ENCODE results near the gene RUVBL1. TPM values are rescaled to one million over a fixed set of nuclear protein-coding genes. Genes with fewer than 3 reads are reported as not detected.

RUVBL1 gene
- total RNA-seq, 1 donor from 2014 or later, result 68.7 TPM

GRCh38 chr3:128145279-128145678 lies 21.7 kb upstream of the RUVBL1 start:
- Histone ChIP-seq H3K36me3 (ENCODE audit: control insufficient read depth, insufficient read depth, low read length) (no peaks in the 10 kb centered on the region), H3K27me3 (ENCODE audit: control insufficient read depth, insufficient read depth, low read length) (peaks cover 3% of the 10 kb centered on the region), H3K4me3 (ENCODE audit: low read depth, low read length) (no peak overlapping the region)
- DNase-seq (ENCODE audit: low read depth), result no peak
- TF ChIP-seq CTCF (IDR thresholded peaks at IDR 0.05; ENCODE audit: insufficient read depth, low read length, poor library complexity, severe bottlenecking), result no peak

- TF ChIP-seq CTCF (IDR thresholded peaks at IDR 0.05; ENCODE audit: insufficient read depth, low read length, poor library complexity, severe bottlenecking), result no peak
- Histone ChIP-seq H3K4me3 (ENCODE audit: low read depth, low read length) (no peak overlapping the region), H3K36me3 (ENCODE audit: control insufficient read depth, insufficient read depth, low read length) (no peaks in the 10 kb centered on the region), H3K27me3 (ENCODE audit: control insufficient read depth, insufficient read depth, low read length) (peaks cover 3% of the 10 kb centered on the region)
- DNase-seq (ENCODE audit: low read depth), result no peak
Measured at GRCh38 chr3:128144512-128145187, 21.0 kb upstream of the RUVBL1 start.

- peaks cover 3% of the 10 kb centered on the region for H3K27me3 ChIP-seq (ENCODE audit: control insufficient read depth, insufficient read depth, low read length)
- no peaks in the 10 kb centered on the region for H3K36me3 ChIP-seq (ENCODE audit: control insufficient read depth, insufficient read depth, low read length)
- no peak overlapping the region for H3K4me3 ChIP-seq (ENCODE audit: low read depth, low read length)
- no peak for TF ChIP-seq CTCF (IDR thresholded peaks at IDR 0.05; ENCODE audit: insufficient read depth, low read length, poor library complexity, severe bottlenecking)
- no peak for DNase-seq (ENCODE audit: low read depth)
Measured at GRCh38 chr3:128143496-128143895, 19.9 kb upstream of the RUVBL1 start.

- Histone ChIP-seq H3K27me3 (ENCODE audit: control insufficient read depth, insufficient read depth, low read length) (no peaks in the 10 kb centered on the region), H3K4me3 (ENCODE audit: low read depth, low read length) (no peak overlapping the region), H3K36me3 (ENCODE audit: control insufficient read depth, insufficient read depth, low read length) (no peaks in the 10 kb centered on the region)
- TF ChIP-seq CTCF (IDR thresholded peaks at IDR 0.05; ENCODE audit: insufficient read depth, low read length, poor library complexity, severe bottlenecking), result peak; percentile 66
- no peak for DNase-seq (ENCODE audit: low read depth)
Measured at GRCh38 chr3:128133273-128133883, 9.8 kb upstream of the RUVBL1 start.

GRCh38 chr3:128131897-128132646 lies 8.5 kb upstream of the RUVBL1 start:
- Histone ChIP-seq H3K27me3 (ENCODE audit: control insufficient read depth, insufficient read depth, low read length) (no peaks in the 10 kb centered on the region), H3K36me3 (ENCODE audit: control insufficient read depth, insufficient read depth, low read length) (no peaks in the 10 kb centered on the region), H3K4me3 (ENCODE audit: low read depth, low read length) (no peak overlapping the region)
- no peak for TF ChIP-seq CTCF (IDR thresholded peaks at IDR 0.05; ENCODE audit: insufficient read depth, low read length, poor library complexity, severe bottlenecking)
- no peak for DNase-seq (ENCODE audit: low read depth)
